Naive B cell (primary cell): ENCODE results near the gene MEGF10. TPM values are rescaled to one million over a fixed set of nuclear protein-coding genes. Genes with fewer than 3 reads are reported as not detected.

Experiments
- ATAC-seq, 2 donors: fragments of 150-1000 bp; cut with Tn5 transposase; 2 replicates each; pipeline ENCODE4 v1.10.0; 2021; ENCODE audit warnings: low read depth in 2 of 2, mild to moderate bottlenecking in 2 of 2, moderate library complexity in 2 of 2
- DNase-seq: peaks from one replicate; pipeline ENCODE4 v3.0.0; 2022
- H3K27ac Mint-ChIP-seq, 6 donors: one replicate each; pipeline ENCODE4 v1.8.0; 2020 to 2022; ENCODE audit warnings: mild to moderate bottlenecking in 6 of 6, mixed read lengths in 6 of 6, moderate library complexity in 5 of 6, inconsistent platforms in 2 of 6
- H3K27me3 Mint-ChIP-seq, 3 donors: one replicate each; pipeline ENCODE4 v1.8.0; 2021 to 2022; ENCODE audit warnings: mixed read lengths in 3 of 3, mild to moderate bottlenecking in 1 of 3
- H3K36me3 Mint-ChIP-seq, 2 donors: one replicate each; pipeline ENCODE4 v1.8.0; 2020 to 2022; ENCODE audit warnings: mixed read lengths in 2 of 2, inconsistent platforms in 1 of 2, mild to moderate bottlenecking in 1 of 2
- H3K4me1 Mint-ChIP-seq, 3 donors: one replicate each; pipeline ENCODE4 v1.8.0; 2020 to 2022; ENCODE audit warnings: mixed read lengths in 3 of 3, inconsistent platforms in 1 of 3, mild to moderate bottlenecking in 1 of 3, moderate library complexity in 1 of 3
- H3K4me3 Mint-ChIP-seq, 8 donors: one replicate each; pipeline ENCODE4 v1.8.0; 2020 to 2022; ENCODE audit warnings: mild to moderate bottlenecking in 8 of 8, mixed read lengths in 8 of 8, moderate library complexity in 8 of 8, inconsistent platforms in 2 of 8
- H3K9me3 Mint-ChIP-seq, 7 donors: one replicate each; pipeline ENCODE4 v1.8.0; 2020 to 2022; ENCODE audit warnings: mixed read lengths in 7 of 7, mild to moderate bottlenecking in 5 of 7, inconsistent platforms in 2 of 7, moderate library complexity in 1 of 7
- polyA plus RNA-seq, 6 donors: library from polyadenylated mRNA; unstranded; fragments of 300-500 nt; fragmentation: Illumina TruSeq; gene quantifications; one replicate each; pipeline ENCODE4 v1.2.3, GENCODE V29; 2021; ENCODE audit warnings: low read depth in 6 of 6

MEGF10 gene
- polyA plus RNA-seq, 6 donors from 2014 or later: 0.03 TPM; not detected in 5

DNA sequence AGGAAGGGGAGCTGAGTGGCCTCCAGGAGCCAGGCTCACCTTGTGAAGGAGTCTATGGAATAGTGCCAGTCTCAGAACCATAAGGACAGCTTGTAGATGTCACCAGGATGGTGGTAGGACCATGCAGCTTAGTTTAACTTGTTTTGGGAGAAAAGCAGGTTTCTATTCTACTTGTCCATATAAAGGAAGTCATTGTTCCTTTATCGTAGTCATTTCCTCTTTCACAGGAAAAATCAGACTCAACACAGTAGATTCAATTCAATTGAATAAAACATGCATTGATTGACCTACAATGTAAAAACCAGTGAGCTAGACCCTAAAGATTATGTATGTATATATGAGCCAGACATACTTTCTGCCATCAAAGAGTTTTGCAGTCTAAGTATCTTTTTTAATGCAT is 53.3 kb downstream of the MEGF10 start:
- Mint-ChIP-seq H3K36me3 (no peaks in the 10 kb centered on the region), H3K27me3 (peaks cover 0 to 16% (median 9%) of the 10 kb centered on the region in 3 donors), H3K9me3 (peaks cover 0 to 2% (median 0%) of the 10 kb centered on the region in 7 donors), H3K4me1 (no peaks in the 10 kb centered on the region), H3K27ac (no peak overlapping the region), H3K4me3 (no peak overlapping the region)
- ATAC-seq (no peak), DNase-seq (no peak)

DNA sequence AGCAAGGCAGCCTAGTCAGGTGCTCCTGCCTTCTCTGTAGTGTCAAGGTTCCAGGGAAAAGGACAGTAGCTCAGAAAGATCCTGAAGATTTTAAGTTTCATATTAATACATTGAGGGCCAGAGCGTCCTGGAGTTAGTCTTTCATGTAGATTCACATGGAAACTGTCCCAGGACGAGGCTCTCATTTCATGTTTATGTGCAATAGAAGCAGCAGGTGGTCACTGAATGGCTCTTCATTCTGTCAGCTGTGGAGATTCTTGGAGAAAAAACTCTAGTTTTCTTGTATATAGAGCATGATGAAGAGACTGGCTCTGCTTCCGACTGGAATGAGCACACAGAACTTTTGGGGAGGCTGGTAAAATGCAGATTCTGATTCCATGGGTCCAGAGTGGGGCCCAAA is 54.3 kb downstream of the MEGF10 start:
- Mint-ChIP-seq H3K4me1 (no peaks in the 10 kb centered on the region), H3K9me3 (peaks cover 0 to 2% (median 0%) of the 10 kb centered on the region in 7 donors), H3K36me3 (no peaks in the 10 kb centered on the region), H3K27ac (no peak overlapping the region), H3K27me3 (peaks cover 0 to 13% (median 9%) of the 10 kb centered on the region in 3 donors), H3K4me3 (no peak overlapping the region)
- no peak for ATAC-seq
- DNase-seq: no peak

DNA sequence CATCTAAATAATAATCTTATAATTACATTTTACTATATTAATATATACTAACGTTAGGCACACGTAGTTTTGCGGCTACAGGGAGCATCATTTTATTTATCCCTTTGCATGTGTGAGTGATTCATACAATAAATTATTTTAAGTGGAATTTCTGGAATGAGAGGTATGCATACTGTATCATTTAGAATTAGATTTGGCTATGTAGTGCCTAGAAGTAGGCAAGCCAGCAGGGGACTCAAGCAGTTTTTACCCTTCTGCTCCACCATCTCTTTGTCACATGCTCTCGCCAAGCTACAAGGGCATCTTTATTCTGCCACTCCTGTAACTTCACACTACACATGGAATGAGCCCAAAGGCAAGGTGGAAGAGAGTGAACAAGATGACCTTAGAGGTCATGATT is 60.8 kb downstream of the MEGF10 start:
- no peak for DNase-seq
- H3K9me3 Mint-ChIP-seq: peaks cover 0 to under 1% (median 0%) of the 10 kb centered on the region in 7 donors

DNA sequence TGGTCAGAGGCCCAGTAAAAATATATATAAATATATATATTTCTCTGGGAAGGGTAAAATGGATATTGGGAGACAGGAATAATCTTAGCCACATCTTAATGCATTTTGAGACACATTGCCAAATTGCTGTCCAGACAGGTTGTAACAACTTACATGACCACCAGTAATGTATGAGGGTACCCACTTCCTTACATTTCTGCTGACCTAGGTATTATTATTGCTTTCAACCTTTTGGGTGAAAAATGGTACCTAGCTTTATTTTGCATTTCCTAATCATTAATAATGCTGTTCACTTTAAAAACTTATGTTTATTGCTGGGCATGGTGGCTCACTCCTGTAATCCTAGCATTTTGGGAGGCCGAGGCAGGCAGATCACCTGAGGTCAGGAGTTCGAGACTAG is 61.5 kb downstream of the MEGF10 start:
- no peaks in the 10 kb centered on the region for H3K4me1 Mint-ChIP-seq

More for the DNA sequence above, 60.8 kb downstream of the MEGF10 start:
- Mint-ChIP-seq H3K36me3 (no peaks in the 10 kb centered on the region), H3K27ac (no peak overlapping the region), H3K4me1 (no peaks in the 10 kb centered on the region), H3K4me3 (no peak overlapping the region), H3K27me3 (peaks cover 0 to 15% (median 12%) of the 10 kb centered on the region in 3 donors)
- ATAC-seq: no peak

DNA sequence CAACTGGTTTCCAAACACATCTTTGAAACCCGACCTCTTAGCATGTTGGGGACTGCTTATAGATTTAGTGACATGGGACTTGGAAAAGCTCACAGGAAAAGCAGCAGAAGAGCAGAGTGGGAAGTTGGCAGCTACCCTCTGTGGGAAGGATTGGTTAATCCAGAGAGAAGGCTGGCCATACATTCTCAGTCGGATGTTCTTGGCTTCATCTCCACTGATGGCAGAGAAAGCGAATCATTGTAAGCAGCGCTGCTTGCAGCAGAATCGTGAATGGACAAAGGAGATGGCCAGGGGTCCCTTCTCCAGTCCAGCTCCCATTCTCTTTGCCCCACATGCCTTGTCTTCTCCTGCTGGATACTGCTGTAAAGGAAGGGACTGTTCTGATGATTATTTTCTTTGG is 62.7 kb downstream of the MEGF10 start:
- no peak for ATAC-seq
- Mint-ChIP-seq H3K36me3 (no peaks in the 10 kb centered on the region), H3K27me3 (peaks cover 0 to 16% (median 12%) of the 10 kb centered on the region in 3 donors), H3K9me3 (no peaks in the 10 kb centered on the region), H3K27ac (no peak overlapping the region), H3K4me3 (no peak overlapping the region), H3K4me1 (no peaks in the 10 kb centered on the region)
- DNase-seq: no peak

More for the DNA sequence above, 61.5 kb downstream of the MEGF10 start:
- ATAC-seq: no peak
- no peaks in the 10 kb centered on the region for H3K36me3 Mint-ChIP-seq
- H3K9me3 Mint-ChIP-seq: no peaks in the 10 kb centered on the region
- H3K27me3 Mint-ChIP-seq: peaks cover 0 to 12% (median 12%) of the 10 kb centered on the region in 3 donors
- H3K27ac Mint-ChIP-seq: no peak overlapping the region
- DNase-seq: no peak
- H3K4me3 Mint-ChIP-seq: no peak overlapping the region

DNA sequence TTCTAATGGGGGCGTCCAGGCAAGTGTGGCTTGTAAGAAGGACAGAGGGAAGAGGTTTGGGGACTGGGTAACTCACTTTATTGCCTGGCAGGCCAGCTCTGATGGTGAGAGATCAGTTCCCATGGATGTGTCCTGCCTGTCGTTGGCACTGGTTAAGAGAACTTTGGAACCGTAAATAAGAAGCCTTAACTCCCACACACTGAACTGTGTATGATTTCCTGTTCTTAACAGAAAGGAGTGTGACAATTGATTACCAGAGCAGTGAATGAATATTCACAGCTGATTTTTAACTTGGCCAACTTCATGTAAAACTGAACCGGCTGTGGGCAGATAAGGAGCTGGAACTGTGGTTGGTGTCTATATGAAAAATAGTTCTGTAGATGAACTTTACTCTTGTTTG is 63.2 kb downstream of the MEGF10 start:
- H3K36me3 Mint-ChIP-seq: no peaks in the 10 kb centered on the region
- H3K27ac Mint-ChIP-seq: no peak overlapping the region
- DNase-seq (no peak), ATAC-seq (no peak)
- H3K27me3 Mint-ChIP-seq: peaks cover 0 to 16% (median 12%) of the 10 kb centered on the region in 3 donors
- H3K9me3 Mint-ChIP-seq: no peaks in the 10 kb centered on the region
- no peaks in the 10 kb centered on the region for H3K4me1 Mint-ChIP-seq
- no peak overlapping the region for H3K4me3 Mint-ChIP-seq

DNA sequence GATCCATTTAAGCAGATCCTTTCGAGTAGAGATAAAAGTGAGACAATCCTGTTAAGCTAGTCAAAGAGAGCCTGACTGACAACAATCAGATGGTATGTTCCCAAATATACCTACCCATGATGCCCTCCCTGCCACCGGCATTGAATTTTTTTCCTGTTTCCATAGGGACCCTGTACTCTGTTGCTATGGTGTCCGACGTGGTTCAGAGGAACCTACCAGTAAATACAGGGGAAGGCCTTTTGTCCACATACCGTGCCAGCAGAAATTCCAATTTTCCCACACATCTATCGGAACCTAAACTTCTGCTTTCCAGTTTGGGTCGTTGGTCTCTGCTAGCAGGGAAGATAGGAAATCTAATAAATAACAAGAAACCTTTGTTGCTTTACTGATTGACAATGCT is 64.7 kb downstream of the MEGF10 start:
- ATAC-seq (no peak), DNase-seq (no peak)
- Mint-ChIP-seq H3K27ac (no peak overlapping the region), H3K4me3 (no peak overlapping the region), H3K4me1 (no peaks in the 10 kb centered on the region), H3K36me3 (no peaks in the 10 kb centered on the region), H3K27me3 (peaks cover 0 to 21% (median 12%) of the 10 kb centered on the region in 3 donors), H3K9me3 (no peaks in the 10 kb centered on the region)

DNA sequence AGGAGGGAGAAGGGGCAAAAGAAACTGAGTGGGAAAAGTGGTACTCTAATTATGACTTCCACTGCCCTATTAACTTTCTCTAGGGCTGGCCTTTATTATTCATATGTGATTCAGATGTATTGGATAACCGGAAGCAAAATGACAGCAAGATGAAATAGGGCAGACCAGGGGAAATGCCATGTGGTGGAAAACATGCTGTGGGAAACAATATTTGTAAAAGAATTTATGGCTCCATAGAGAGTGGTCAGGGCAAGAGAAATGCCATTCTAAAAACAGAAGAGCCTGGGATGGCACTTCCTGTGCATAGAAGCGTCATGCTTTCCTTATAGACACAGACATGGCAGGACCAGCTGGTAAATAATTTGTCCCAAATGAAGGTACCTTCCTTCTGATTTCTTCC is 67.7 kb downstream of the MEGF10 start:
- DNase-seq (no peak), ATAC-seq (no peak)
- Mint-ChIP-seq H3K27ac (no peak overlapping the region), H3K36me3 (no peaks in the 10 kb centered on the region), H3K4me1 (no peaks in the 10 kb centered on the region), H3K4me3 (no peak overlapping the region), H3K27me3 (peaks cover under 1 to 24% (median 7%) of the 10 kb centered on the region in 3 donors), H3K9me3 (no peaks in the 10 kb centered on the region)

DNA sequence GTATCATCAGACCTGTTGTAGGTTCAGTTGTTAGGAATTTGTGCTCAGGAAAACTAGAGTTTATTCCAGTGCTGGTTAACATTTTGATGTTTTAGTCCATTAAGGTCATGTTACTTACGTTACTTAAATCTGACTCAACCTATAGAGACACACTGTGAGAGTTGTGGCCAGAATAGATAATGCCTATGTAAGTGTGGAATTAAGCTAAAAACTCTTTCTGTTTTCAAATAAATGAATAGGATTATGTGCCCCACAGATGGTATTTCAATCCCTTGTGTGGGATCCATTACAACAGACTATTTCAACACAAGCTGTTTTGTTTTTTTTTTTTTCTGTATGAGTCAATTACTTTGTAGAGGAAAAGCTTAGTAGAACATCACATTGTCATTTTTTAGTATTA is 68.1 kb downstream of the MEGF10 start:
- Mint-ChIP-seq H3K9me3 (no peaks in the 10 kb centered on the region), H3K27me3 (peaks cover 4 to 24% (median 11%) of the 10 kb centered on the region in 3 donors), H3K4me3 (no peak overlapping the region), H3K36me3 (no peaks in the 10 kb centered on the region), H3K4me1 (no peaks in the 10 kb centered on the region), H3K27ac (no peak overlapping the region)
- DNase-seq: no peak
- no peak for ATAC-seq

DNA sequence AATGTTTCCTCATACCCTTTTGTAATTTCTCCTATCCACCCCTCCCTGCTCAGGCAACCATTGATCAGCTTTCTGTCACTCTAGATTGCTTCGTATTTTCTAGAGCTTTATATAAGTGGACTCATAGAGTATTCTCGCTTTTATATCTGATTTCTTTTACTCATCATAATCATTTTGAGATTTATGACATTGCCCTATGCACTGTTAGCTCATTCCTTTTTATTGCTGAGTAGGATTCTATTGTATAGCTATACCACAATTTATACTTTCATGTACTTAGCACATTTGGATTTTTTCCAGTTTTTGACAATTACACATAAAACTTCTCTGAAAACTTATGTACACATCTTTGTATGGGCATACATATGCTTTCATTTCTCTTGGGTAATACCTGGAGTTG is 68.9 kb downstream of the MEGF10 start:
- ATAC-seq (no peak), DNase-seq (no peak)
- peaks cover 9 to 29% (median 19%) of the 10 kb centered on the region in 3 donors for H3K27me3 Mint-ChIP-seq
- no peaks in the 10 kb centered on the region for H3K4me1 Mint-ChIP-seq
- no peak overlapping the region for H3K27ac Mint-ChIP-seq
- H3K36me3 Mint-ChIP-seq: no peaks in the 10 kb centered on the region
- no peaks in the 10 kb centered on the region for H3K9me3 Mint-ChIP-seq
- H3K4me3 Mint-ChIP-seq: no peak overlapping the region

DNA sequence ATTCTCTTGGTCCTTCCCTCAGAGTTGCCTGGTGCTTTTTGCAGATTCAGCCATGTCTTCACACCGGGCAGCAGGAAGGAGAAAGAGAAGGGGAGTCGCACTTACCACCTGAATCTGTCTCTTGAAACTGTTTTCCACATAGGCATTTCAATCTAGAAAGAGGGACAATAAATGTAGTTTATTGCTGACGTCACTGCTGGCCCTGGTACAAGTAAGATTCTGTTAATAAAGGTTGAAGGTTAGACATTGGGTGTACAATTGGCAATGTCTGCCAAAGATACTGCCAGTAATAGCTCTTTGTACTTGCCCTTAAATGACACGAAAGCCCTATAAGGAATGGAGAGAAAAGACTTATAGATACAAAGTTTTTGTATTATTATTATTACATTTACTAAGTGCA is 72.8 kb downstream of the MEGF10 start:
- Mint-ChIP-seq H3K4me1 (no peaks in the 10 kb centered on the region), H3K27ac (no peak overlapping the region), H3K36me3 (no peaks in the 10 kb centered on the region), H3K4me3 (no peak overlapping the region), H3K9me3 (no peaks in the 10 kb centered on the region), H3K27me3 (peaks cover 14 to 36% (median 32%) of the 10 kb centered on the region in 3 donors)
- ATAC-seq (no peak), DNase-seq (no peak)

DNA sequence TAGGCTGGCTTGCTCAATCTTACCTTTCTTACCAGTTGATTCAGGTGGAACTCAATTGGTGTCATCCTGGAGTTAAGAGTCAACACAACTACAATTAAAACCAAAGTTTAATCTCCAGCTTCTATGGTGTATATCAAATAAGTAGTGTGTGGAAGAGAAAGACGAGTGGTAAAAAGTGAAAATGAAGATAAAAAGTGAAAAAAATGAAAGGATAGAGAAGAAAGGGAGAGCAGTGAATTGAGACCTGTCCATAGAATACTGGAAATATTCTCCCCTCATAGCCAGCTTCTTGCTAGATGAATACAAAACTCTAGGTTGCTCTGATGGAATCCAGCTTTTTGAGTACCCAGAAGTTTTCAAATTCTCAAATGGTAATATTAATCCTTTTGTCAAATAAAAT is 76.4 kb downstream of the MEGF10 start:
- Mint-ChIP-seq H3K27me3 (peaks cover 14 to 33% (median 32%) of the 10 kb centered on the region in 3 donors), H3K9me3 (no peaks in the 10 kb centered on the region), H3K4me1 (no peaks in the 10 kb centered on the region), H3K27ac (no peak overlapping the region), H3K4me3 (no peak overlapping the region), H3K36me3 (no peaks in the 10 kb centered on the region)
- ATAC-seq (no peak), DNase-seq (no peak)

DNA sequence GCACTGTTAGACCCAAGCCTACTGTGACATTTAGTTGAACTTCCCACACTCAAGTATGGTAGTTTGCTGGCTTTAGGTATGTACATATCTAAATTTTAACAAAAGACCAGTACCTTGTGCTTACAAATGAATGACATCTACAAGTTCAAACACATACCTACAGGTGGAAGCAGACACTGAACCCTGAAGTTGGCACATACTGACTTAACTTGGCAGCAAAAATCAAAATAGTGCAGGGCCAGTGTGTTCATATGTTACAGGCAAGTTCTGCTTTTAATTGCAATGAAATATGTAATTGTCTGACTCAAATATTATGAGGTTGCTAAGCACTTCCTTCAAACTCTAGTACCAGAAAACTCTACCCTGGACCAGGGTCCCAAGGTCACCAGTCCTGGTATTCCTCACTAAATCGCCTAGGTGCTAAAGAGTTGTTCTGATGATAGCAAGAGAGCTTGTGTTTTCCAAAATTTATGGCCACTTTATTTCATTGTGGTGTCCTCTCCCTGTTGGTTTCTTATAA is 77.4 kb downstream of the MEGF10 start:
- H3K4me1 Mint-ChIP-seq: no peaks in the 10 kb centered on the region
- no peak overlapping the region for H3K27ac Mint-ChIP-seq
- ATAC-seq (no peak), DNase-seq (no peak)
- peaks cover 14 to 32% (median 29%) of the 10 kb centered on the region in 3 donors for H3K27me3 Mint-ChIP-seq
- no peak overlapping the region for H3K4me3 Mint-ChIP-seq
- H3K9me3 Mint-ChIP-seq: no peaks in the 10 kb centered on the region
- no peaks in the 10 kb centered on the region for H3K36me3 Mint-ChIP-seq

DNA sequence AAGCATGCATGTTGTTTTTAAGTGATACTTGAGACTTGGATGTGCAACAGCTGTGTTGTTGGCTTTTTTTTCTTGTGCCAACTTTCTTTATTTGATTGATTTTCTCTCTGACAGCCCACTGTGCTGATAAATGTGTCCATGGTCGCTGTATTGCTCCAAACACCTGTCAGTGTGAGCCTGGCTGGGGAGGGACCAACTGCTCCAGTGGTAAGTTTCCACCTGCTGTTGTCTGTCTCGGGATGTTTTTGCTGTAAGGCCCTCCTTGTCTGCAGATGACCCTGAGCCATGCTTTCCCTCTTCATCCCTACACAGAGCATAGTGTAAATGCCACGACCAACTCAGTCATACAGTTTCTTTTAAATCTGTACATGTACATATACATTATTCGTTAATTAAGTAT is 79.2 kb downstream of the MEGF10 start:
- H3K27me3 Mint-ChIP-seq: peaks cover 5 to 22% (median 15%) of the 10 kb centered on the region in 3 donors
- no peaks in the 10 kb centered on the region for H3K36me3 Mint-ChIP-seq
- H3K4me3 Mint-ChIP-seq: no peak overlapping the region
- DNase-seq: no peak
- no peak overlapping the region for H3K27ac Mint-ChIP-seq
- peaks cover 0 to 13% (median 1%) of the 10 kb centered on the region in 7 donors for H3K9me3 Mint-ChIP-seq
- H3K4me1 Mint-ChIP-seq: no peaks in the 10 kb centered on the region
- ATAC-seq: no peak

DNA sequence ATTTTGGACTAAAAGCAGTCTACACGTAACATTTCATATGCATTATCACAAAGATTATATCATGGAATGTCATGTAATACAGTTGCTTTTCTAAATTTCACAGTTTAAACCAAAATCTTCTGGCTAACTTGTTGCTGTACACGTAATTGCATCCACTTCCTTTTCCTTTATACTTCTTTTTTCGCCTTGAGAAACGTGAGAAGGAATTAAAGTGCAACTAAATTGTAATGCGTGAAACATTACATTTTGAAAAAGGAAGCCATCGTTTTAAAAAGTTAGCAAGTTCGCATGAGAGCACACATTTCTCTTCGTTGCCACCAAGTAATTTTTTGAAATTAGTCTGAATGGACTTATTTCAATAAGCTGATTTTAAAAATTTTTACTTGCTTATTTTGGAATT is 80.0 kb downstream of the MEGF10 start:
- ATAC-seq (no peak), DNase-seq (no peak)
- no peaks in the 10 kb centered on the region for H3K4me1 Mint-ChIP-seq
- H3K36me3 Mint-ChIP-seq: no peaks in the 10 kb centered on the region
- H3K4me3 Mint-ChIP-seq: no peak overlapping the region
- peaks cover 0 to 16% (median 3%) of the 10 kb centered on the region in 7 donors for H3K9me3 Mint-ChIP-seq
- no peak overlapping the region for H3K27ac Mint-ChIP-seq
- H3K27me3 Mint-ChIP-seq: peaks cover 5 to 16% (median 14%) of the 10 kb centered on the region in 3 donors
